ENCODE results near the gene RPS4Y1. TPM values are rescaled to one million over a fixed set of nuclear protein-coding genes. Genes with fewer than 3 reads are reported as not detected.

The RPS4Y1 gene
- total and polyA plus RNA-seq, 9 donors, result 1.6 TPM; not detected in 8

DNA sequence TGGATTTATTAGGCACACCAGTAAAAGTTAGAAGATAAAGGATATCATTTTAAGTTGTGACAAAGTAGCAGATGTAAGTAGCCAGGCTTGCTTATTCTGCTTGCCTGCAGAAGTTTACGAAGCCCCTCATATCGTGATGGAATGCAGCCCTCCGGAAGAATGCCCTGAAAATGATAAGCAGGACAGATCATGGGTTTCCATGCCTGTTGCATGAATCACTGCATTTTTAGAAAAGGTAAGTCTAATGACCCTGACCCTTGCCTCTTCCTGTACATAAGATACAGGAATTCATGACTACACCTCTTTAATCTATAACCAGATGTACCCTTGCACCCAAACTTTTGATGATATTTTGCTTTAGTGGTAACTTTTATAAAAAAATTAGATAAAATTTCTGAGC lies 16.9 kb upstream of the RPS4Y1 start:
- no CpG with 5 or more reads among the region's 3 CpGs for WGBS, 3 donors
- no peak overlapping the region for H3K27ac ChIP-seq
- TF ChIP-seq, protein P1, sequence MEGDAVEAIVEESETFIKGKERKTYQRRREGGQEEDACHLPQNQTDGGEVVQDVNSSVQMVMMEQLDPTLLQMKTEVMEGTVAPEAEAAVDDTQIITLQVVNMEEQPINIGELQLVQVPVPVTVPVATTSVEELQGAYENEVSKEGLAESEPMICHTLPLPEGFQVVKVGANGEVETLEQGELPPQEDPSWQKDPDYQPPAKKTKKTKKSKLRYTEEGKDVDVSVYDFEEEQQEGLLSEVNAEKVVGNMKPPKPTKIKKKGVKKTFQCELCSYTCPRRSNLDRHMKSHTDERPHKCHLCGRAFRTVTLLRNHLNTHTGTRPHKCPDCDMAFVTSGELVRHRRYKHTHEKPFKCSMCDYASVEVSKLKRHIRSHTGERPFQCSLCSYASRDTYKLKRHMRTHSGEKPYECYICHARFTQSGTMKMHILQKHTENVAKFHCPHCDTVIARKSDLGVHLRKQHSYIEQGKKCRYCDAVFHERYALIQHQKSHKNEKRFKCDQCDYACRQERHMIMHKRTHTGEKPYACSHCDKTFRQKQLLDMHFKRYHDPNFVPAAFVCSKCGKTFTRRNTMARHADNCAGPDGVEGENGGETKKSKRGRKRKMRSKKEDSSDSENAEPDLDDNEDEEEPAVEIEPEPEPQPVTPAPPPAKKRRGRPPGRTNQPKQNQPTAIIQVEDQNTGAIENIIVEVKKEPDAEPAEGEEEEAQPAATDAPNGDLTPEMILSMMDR (IDR thresholded peaks at IDR 0.05), result no peak
- no peak for DNase-seq
- H3K9me3 ChIP-seq, result no peaks in the 10 kb centered on the region
- H3K36me3 ChIP-seq, result no peaks in the 10 kb centered on the region
- no peaks in the 10 kb centered on the region for H3K27me3 ChIP-seq
- no peaks in the 10 kb centered on the region for H3K4me1 ChIP-seq (ENCODE audit: insufficient read depth)
- intact Hi-C loops (cut with DNase I), result no loop called here
- no peak overlapping the region for H3K4me3 ChIP-seq

DNA sequence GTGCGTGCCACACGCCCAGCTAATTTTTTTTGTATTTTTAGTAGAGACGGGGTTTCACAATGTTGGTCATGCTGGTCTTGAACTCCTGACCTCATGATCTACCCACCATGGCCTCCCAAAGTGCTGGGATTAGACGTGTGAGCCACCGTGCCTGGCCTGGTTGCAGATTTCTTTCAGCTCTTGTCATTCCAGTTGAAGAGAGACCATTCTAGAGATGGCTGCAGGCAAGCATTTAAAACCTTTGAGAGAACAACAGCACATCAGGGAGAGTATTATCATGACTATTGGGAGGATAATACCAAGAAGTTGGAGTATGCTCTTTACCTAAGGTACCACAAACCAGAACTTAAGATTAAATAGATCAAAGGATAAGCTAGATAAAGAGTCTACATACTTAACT lies 12.9 kb upstream of the RPS4Y1 start:
- H3K27ac ChIP-seq, result no peak overlapping the region
- no CpG with 5 or more reads among the region's 5 CpGs for WGBS, 3 donors

DNA sequence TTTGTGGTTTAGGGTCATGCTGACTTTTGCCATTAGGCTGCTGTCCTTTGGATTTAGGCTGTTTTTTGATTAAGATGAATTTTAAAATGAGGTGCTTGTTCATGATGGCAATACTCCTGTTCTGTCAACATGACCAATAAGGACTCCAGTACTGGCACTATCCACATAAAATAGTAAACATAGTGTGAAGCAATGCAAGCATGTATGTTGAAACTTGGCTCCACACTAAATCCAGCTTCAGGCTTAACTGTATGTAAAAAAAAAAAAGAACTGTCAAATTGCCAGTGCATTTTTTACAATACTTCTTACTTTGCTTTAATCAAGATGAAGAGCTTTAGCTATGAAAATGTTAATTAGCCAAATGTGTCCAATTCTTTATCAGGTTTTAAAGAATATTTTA lies 6.2 kb upstream of the RPS4Y1 start:
- H3K4me1 ChIP-seq (ENCODE audit: insufficient read depth), result no peaks in the 10 kb centered on the region
- no peaks in the 10 kb centered on the region for H3K9me3 ChIP-seq
- intact Hi-C loops (cut with DNase I), result no loop called here
- H3K36me3 ChIP-seq, result no peaks in the 10 kb centered on the region
- no peak for TF ChIP-seq POLR2A (IDR thresholded peaks at IDR 0.05)
- TF ChIP-seq, protein P1 (IDR thresholded peaks at IDR 0.05), result no peak
- no peak for TF ChIP-seq EP300 (IDR thresholded peaks at IDR 0.05)
- DNase-seq, result no peak
- H3K27me3 ChIP-seq, result no peaks in the 10 kb centered on the region
- H3K27ac ChIP-seq, result no peak overlapping the region
- H3K4me3 ChIP-seq, result no peak overlapping the region

More for the DNA sequence above, 12.9 kb upstream of the RPS4Y1 start:
- no peaks in the 10 kb centered on the region for H3K4me1 ChIP-seq (ENCODE audit: insufficient read depth)
- DNase-seq, result no peak
- no peaks in the 10 kb centered on the region for H3K9me3 ChIP-seq
- H3K4me3 ChIP-seq, result no peak overlapping the region
- H3K27me3 ChIP-seq, result no peaks in the 10 kb centered on the region
- TF ChIP-seq, protein P1 (IDR thresholded peaks at IDR 0.05), result no peak
- TF ChIP-seq POLR2A (IDR thresholded peaks at IDR 0.05) (no peak), EP300 (IDR thresholded peaks at IDR 0.05) (no peak)
- H3K36me3 ChIP-seq, result no peaks in the 10 kb centered on the region
- intact Hi-C loops (cut with DNase I), result no loop called here

DNA sequence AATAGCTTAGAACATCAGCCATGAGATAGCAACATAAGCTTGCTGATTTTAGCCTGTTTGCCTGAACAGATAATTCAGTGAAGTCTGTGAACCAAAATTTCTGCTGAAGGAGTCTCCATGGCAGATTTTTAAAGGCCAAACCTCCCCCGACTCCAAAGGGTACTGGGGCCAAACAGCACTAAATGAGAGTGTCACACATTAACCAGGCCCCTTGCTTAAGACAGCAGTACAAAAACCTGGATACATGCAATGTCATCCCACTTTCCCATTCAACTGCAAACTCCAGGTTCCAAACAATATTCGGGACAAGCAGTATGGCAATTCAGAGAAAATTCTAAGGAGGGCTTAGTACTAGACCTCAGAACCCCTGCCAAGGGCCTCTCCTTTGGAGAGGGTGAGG lies 4.3 kb upstream of the RPS4Y1 start:
- Histone ChIP-seq H3K4me3 (no peak overlapping the region), H3K36me3 (no peaks in the 10 kb centered on the region), H3K27ac (no peak overlapping the region), H3K9me3 (no peaks in the 10 kb centered on the region), H3K4me1 (ENCODE audit: insufficient read depth) (no peaks in the 10 kb centered on the region), H3K27me3 (no peaks in the 10 kb centered on the region)
- no peak for DNase-seq
- no CpG with 5 or more reads among the region's 2 CpGs for WGBS, 3 donors
- TF ChIP-seq, protein P1 (IDR thresholded peaks at IDR 0.05), result no peak
- no peak for TF ChIP-seq POLR2A (IDR thresholded peaks at IDR 0.05)
- TF ChIP-seq EP300 (IDR thresholded peaks at IDR 0.05), result no peak
- intact Hi-C loops (cut with DNase I), result no loop called here

DNA sequence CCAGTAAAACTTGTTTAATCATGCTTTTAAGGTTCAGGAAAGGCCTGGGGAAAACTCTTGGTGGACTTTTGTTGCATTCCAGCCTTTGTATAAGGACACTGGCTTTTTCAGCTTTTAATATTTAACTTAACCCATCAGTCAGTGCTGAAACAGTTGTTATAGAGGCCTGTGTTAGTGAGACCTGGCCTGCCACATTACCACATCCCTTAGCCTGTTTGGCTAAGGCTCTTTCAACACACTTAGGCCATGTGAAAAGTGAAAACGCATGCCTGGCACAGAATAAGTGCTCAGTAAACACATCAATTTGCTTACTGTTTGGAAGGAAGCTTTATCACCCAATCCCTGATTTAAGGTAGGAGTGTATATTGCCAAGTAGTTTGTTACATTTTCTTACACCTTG lies 3.5 kb upstream of the RPS4Y1 start:
- TF ChIP-seq, protein P1 (IDR thresholded peaks at IDR 0.05), result no peak
- TF ChIP-seq EP300 (IDR thresholded peaks at IDR 0.05) (no peak), POLR2A (IDR thresholded peaks at IDR 0.05) (no peak)
- H3K4me1 ChIP-seq (ENCODE audit: insufficient read depth), result no peaks in the 10 kb centered on the region
- H3K9me3 ChIP-seq, result no peaks in the 10 kb centered on the region
- no CpG with 5 or more reads among the region's 1 CpG for WGBS, 3 donors
- H3K27me3 ChIP-seq, result no peaks in the 10 kb centered on the region
- no peak overlapping the region for H3K4me3 ChIP-seq
- DNase-seq, result no peak
- no peaks in the 10 kb centered on the region for H3K36me3 ChIP-seq
- intact Hi-C loops (cut with DNase I), result no loop called here
- no peak overlapping the region for H3K27ac ChIP-seq
